C4-2B (cell line): Measurements from ENCODE around the gene SNX20.

Experiments
- ZFX ChIP-seq: fragments of 450-650 bp; IDR thresholded peaks from 2 replicates; pipeline ENCODE4 v1.6.1; 2017
- TF ChIP-seq, protein P1 (sequence below): fragments of 450-650 bp; conservative IDR thresholded peaks from 2 replicates; pipeline ENCODE4 v1.5.1; 2017; ENCODE audit warnings: mild to moderate bottlenecking

GRCh38 chr16:50628156-50628802 is 52.8 kb downstream of the SNX20 start:
- TF ChIP-seq, protein P1, sequence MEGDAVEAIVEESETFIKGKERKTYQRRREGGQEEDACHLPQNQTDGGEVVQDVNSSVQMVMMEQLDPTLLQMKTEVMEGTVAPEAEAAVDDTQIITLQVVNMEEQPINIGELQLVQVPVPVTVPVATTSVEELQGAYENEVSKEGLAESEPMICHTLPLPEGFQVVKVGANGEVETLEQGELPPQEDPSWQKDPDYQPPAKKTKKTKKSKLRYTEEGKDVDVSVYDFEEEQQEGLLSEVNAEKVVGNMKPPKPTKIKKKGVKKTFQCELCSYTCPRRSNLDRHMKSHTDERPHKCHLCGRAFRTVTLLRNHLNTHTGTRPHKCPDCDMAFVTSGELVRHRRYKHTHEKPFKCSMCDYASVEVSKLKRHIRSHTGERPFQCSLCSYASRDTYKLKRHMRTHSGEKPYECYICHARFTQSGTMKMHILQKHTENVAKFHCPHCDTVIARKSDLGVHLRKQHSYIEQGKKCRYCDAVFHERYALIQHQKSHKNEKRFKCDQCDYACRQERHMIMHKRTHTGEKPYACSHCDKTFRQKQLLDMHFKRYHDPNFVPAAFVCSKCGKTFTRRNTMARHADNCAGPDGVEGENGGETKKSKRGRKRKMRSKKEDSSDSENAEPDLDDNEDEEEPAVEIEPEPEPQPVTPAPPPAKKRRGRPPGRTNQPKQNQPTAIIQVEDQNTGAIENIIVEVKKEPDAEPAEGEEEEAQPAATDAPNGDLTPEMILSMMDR = no peak
- no peak for TF ChIP-seq ZFX
